ENCODE data around the gene CHAT. TPM values are rescaled to one million over a fixed set of nuclear protein-coding genes. Genes with fewer than 3 reads are reported as not detected.

The CHAT gene
- total RNA-seq, 4 donors from 2014 or later, result 0.94 to 1.6 TPM; not detected in 2

DNA sequence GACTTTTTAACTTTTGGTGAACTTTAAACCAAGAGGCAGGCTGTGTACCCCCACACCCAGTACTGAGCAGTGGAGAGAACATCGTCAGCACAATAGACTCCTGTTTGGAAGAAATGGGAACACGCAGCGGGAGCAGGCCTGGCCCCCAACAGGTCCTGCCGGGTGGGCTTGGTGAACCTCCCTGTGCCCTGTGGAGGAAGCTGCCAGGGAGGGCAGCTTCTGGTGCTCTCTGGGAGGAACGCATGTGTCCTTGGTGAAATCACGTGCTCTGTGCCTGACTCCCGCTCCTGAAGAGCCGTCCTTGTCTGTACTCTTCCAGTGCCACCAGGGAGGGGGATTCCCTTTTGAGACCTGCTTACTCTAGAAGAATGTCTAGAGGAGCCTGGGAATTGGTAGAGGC, 31.6 kb downstream of the CHAT start:
- WGBS, 2 donors (ENCODE audit: low coverage in 1 of 2), result 100% methylated on average over 2 of the region's 8 CpGs; no CpG with 5 or more reads in 1 of the 2 donors
- Histone ChIP-seq H3K4me1 (no peaks in the 10 kb centered on the region), H3K4me3 (no peak overlapping the region), H3K27ac (no peak overlapping the region), H3K27me3 (peaks cover 50% of the 10 kb centered on the region), H3K9me3 (no peaks in the 10 kb centered on the region), H3K36me3 (no peaks in the 10 kb centered on the region)
- ATAC-seq, result no peak
- TF ChIP-seq POLR2A (IDR thresholded peaks at IDR 0.05) (no peak), EP300 (IDR thresholded peaks at IDR 0.05) (no peak), POLR2AphosphoS5 (IDR thresholded peaks at IDR 0.05) (no peak)
- TF ChIP-seq, protein P1, sequence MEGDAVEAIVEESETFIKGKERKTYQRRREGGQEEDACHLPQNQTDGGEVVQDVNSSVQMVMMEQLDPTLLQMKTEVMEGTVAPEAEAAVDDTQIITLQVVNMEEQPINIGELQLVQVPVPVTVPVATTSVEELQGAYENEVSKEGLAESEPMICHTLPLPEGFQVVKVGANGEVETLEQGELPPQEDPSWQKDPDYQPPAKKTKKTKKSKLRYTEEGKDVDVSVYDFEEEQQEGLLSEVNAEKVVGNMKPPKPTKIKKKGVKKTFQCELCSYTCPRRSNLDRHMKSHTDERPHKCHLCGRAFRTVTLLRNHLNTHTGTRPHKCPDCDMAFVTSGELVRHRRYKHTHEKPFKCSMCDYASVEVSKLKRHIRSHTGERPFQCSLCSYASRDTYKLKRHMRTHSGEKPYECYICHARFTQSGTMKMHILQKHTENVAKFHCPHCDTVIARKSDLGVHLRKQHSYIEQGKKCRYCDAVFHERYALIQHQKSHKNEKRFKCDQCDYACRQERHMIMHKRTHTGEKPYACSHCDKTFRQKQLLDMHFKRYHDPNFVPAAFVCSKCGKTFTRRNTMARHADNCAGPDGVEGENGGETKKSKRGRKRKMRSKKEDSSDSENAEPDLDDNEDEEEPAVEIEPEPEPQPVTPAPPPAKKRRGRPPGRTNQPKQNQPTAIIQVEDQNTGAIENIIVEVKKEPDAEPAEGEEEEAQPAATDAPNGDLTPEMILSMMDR (IDR thresholded peaks at IDR 0.05), result no peak

DNA sequence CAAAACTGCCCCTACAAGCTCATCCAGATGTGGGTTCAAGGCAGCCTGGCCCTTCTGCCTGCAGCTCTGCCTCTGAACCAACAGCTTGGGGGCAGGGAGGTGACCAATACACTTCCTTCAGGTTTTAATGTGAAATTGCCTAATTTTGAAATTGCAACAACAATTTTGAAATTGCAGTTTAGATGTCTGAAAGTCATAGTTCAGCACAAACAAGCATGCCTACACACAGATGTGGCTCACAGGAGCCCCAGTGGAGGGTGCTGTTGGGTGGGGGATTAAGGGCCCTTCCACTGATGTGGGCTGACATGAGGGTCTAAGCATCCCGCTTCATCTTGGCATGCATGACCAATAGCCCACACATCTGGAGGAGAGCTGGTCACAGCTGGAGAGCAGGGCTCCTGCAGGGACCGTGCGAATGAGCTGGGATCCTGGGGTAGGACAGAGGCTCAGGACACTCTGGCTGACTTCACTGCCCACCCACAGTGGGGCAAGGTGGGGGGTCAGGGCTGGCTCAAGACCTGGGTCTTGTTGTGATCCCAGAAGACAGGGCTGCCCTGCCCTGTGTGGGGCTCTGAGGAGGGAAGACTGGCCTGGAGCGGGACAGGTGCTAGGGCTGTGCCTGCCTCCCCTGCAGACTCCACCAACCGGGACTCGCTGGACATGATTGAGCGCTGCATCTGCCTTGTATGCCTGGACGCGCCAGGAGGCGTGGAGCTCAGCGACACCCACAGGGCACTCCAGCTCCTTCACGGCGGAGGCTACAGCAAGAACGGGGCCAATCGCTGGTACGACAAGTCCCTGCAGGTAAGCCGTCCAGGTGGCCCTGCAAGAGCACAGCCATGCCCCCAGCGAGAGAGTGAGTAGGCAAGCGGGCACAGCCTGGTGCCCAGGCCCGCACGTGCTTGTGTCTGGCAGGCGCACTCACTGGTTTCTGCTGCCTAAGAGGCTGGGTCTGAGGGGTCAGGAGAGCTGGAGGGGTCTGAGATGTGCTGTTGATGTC, 32.3 kb downstream of the CHAT start:
- whole genome bisulfite sequencing, 2 donors (ENCODE audit: low coverage in 1 of 2), result 80% methylated on average over 1 of the region's 22 CpGs; no CpG with 5 or more reads in 1 of the 2 donors
- TF ChIP-seq, protein P1 (IDR thresholded peaks at IDR 0.05), result no peak
- no peak for TF ChIP-seq POLR2A (IDR thresholded peaks at IDR 0.05)
- TF ChIP-seq EP300 (IDR thresholded peaks at IDR 0.05), result no peak
- no peak for TF ChIP-seq POLR2AphosphoS5 (IDR thresholded peaks at IDR 0.05)
- no peak overlapping the region for H3K27ac ChIP-seq
- H3K9me3 ChIP-seq, result no peaks in the 10 kb centered on the region
- peaks cover 50% of the 10 kb centered on the region for H3K27me3 ChIP-seq
- H3K4me3 ChIP-seq, result no peak overlapping the region
- no peaks in the 10 kb centered on the region for H3K36me3 ChIP-seq
- no peaks in the 10 kb centered on the region for H3K4me1 ChIP-seq
- ATAC-seq, result no peak

DNA sequence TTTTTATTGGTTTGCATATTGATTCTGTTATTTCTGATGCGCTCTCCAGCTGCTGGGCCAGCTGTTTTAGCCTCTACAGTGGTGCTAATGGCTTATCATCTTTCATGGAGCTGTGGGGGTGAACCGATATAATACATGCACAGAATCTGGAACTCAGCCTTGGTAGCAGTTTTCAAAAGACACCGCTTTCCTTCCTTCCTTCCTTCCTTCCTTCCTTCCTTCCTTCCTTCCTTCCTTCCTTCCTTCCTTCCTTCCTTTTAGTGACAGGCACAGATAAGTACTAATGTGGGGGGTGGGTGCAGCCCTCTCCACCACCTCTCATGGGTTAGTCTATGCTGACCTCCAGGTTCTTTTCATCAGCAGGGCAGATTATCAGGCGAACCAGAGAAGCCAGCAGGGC, 33.7 kb downstream of the CHAT start:
- TF ChIP-seq POLR2A (IDR thresholded peaks at IDR 0.05), result no peak
- TF ChIP-seq POLR2AphosphoS5 (IDR thresholded peaks at IDR 0.05), result no peak
- TF ChIP-seq EP300 (IDR thresholded peaks at IDR 0.05), result no peak
- TF ChIP-seq, protein P1 (IDR thresholded peaks at IDR 0.05), result no peak

DNA sequence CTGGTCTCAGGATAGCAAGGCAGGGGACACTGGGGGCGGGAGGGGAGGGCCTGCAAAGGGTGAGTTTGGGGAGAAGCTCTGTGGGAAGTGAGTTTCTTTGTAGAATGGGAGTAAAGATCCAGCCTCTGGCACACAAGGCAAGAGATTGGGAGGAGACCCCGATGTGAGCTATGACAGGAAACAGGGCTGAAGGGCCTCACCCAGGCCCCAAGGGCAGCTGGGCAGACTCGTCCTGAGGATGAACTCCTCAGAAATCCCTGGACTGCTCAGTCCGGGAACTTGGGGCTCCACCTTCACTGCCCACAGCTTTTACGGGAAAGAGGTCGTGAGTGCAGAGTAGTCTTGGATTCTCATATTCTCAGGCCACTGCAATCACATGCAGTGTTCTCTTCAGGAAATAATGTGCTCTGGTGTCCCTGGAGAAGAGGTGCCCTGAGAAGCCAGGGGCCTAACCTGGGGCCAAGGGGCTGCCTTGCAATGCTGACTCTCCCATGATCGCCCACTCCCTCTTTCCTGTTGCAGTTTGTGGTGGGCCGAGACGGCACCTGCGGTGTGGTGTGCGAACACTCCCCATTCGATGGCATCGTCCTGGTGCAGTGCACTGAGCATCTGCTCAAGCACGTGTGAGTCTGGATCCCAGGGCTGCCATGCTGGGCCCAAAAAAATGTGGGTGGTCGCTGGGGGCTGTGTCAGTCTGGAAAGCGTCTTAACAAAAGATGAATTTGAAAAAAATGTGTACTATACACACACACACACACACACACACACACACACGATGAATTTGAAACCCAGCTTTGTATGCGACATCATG, 34.4 kb downstream of the CHAT start:
- no peak overlapping the region for H3K27ac ChIP-seq
- TF ChIP-seq POLR2A (IDR thresholded peaks at IDR 0.05) (no peak), POLR2AphosphoS5 (IDR thresholded peaks at IDR 0.05) (no peak), EP300 (IDR thresholded peaks at IDR 0.05) (no peak)
- TF ChIP-seq, protein P1 (IDR thresholded peaks at IDR 0.05), result no peak
- WGBS, 2 donors (ENCODE audit: low coverage in 1 of 2), result 60 to 83% methylated on average over 1 to 11 of the region's 18 CpGs
- no peaks in the 10 kb centered on the region for H3K4me1 ChIP-seq
- no peak for ATAC-seq
- no peaks in the 10 kb centered on the region for H3K36me3 ChIP-seq
- peaks cover 47% of the 10 kb centered on the region for H3K27me3 ChIP-seq
- no peak overlapping the region for H3K4me3 ChIP-seq
- H3K9me3 ChIP-seq, result no peaks in the 10 kb centered on the region

More for the DNA sequence above, 33.7 kb downstream of the CHAT start:
- H3K4me3 ChIP-seq, result no peak overlapping the region
- H3K36me3 ChIP-seq, result no peaks in the 10 kb centered on the region
- H3K4me1 ChIP-seq, result no peaks in the 10 kb centered on the region
- no peaks in the 10 kb centered on the region for H3K9me3 ChIP-seq
- WGBS, 2 donors (ENCODE audit: low coverage in 1 of 2), result 63 to 73% methylated on average over 2 of the region's 4 CpGs
- H3K27ac ChIP-seq, result no peak overlapping the region
- peaks cover 47% of the 10 kb centered on the region for H3K27me3 ChIP-seq
- no peak for ATAC-seq

All from gastroesophageal sphincter (tissue), 4 donors.